Adipocyte (in vitro differentiated cells): ENCODE results near the gene PCGF3.
"Not testable (repeated sequence)": the region's sequence is repeated elsewhere in the genome, so short reads cannot be mapped to it uniquely, and the experiment has no call there.

Experiments used
- DNase-seq: peaks from one replicate; pipeline ENCODE4 v3.0.0-alpha.2; 2015; ENCODE audit warnings: low read depth
- H3K27me3 ChIP-seq: replicated peaks from 2 replicates; pipeline ENCODE4 v1.7.0; 2013; ENCODE audit warnings: mild to moderate bottlenecking, low read length, moderate library complexity; ENCODE audit not compliant: control insufficient read depth, insufficient read depth
- H3K36me3 ChIP-seq: 2 replicates; pipeline ENCODE4 v1.7.0; 2013; ENCODE audit warnings: low read length, mild to moderate bottlenecking, moderate library complexity; ENCODE audit not compliant: control insufficient read depth, insufficient read depth, severe bottlenecking
- H3K4me1 ChIP-seq: 2 replicates; pipeline ENCODE4 v1.7.0; 2013; ENCODE audit warnings: mild to moderate bottlenecking, low read length, moderate library complexity; ENCODE audit not compliant: control insufficient read depth, insufficient read depth
- H3K4me3 ChIP-seq: 2 replicates; pipeline ENCODE4 v1.7.0; 2013; ENCODE audit warnings: mild to moderate bottlenecking, low read length, moderate library complexity
- H3K9ac ChIP-seq: 2 replicates; pipeline ENCODE4 v1.7.0; 2013; ENCODE audit warnings: mild to moderate bottlenecking, low read length, moderate library complexity
- H3K9me3 ChIP-seq: 2 replicates; pipeline ENCODE4 v1.7.0; 2013; ENCODE audit warnings: mild to moderate bottlenecking, low read length, moderate library complexity; ENCODE audit not compliant: control insufficient read depth

Gene PCGF3

GRCh38 chr4:742742-743311, 37.2 kb downstream of the PCGF3 start:
- peaks cover 33% of the 10 kb centered on the region for H3K36me3 ChIP-seq
- no peaks in the 10 kb centered on the region for H3K9me3 ChIP-seq
- DNase-seq = peak; percentile 72
- no peak overlapping the region for H3K4me3 ChIP-seq
- H3K27me3 ChIP-seq = no peaks in the 10 kb centered on the region
- H3K9ac ChIP-seq = no peak overlapping the region
- H3K4me1 ChIP-seq = peaks cover 16% of the 10 kb centered on the region

GRCh38 chr4:743463-744211, 38.0 kb downstream of the PCGF3 start:
- Histone ChIP-seq H3K9me3 (no peaks in the 10 kb centered on the region), H3K4me1 (peaks cover 16% of the 10 kb centered on the region), H3K4me3 (no peak overlapping the region), H3K27me3 (no peaks in the 10 kb centered on the region), H3K9ac (peak overlapping the region; percentile 48), H3K36me3 (peaks cover 36% of the 10 kb centered on the region)
- DNase-seq = peak; percentile 59

GRCh38 chr4:744212-744841, 38.7 kb downstream of the PCGF3 start:
- no peaks in the 10 kb centered on the region for H3K27me3 ChIP-seq
- no peak overlapping the region for H3K4me3 ChIP-seq
- H3K9ac ChIP-seq = no peak overlapping the region
- DNase-seq = no peak
- H3K36me3 ChIP-seq = peaks cover 31% of the 10 kb centered on the region
- H3K4me1 ChIP-seq = peaks cover 18% of the 10 kb centered on the region
- no peaks in the 10 kb centered on the region for H3K9me3 ChIP-seq

GRCh38 chr4:747546-748170, 42.0 kb downstream of the PCGF3 start:
- Histone ChIP-seq H3K4me1 (peaks cover 42% of the 10 kb centered on the region), H3K9me3 (no peaks in the 10 kb centered on the region), H3K4me3 (no peak overlapping the region), H3K27me3 (no peaks in the 10 kb centered on the region), H3K9ac (no peak overlapping the region), H3K36me3 (peaks cover 23% of the 10 kb centered on the region)
- no peak for DNase-seq

GRCh38 chr4:748461-748860, 42.8 kb downstream of the PCGF3 start:
- DNase-seq = no peak
- Histone ChIP-seq H3K27me3 (no peaks in the 10 kb centered on the region), H3K9me3 (no peaks in the 10 kb centered on the region), H3K4me3 (no peak overlapping the region), H3K4me1 (peaks cover 35% of the 10 kb centered on the region), H3K36me3 (peaks cover 28% of the 10 kb centered on the region), H3K9ac (no peak overlapping the region)

GRCh38 chr4:749698-750666, 44.4 kb downstream of the PCGF3 start:
- Histone ChIP-seq H3K4me1 (peaks cover 26% of the 10 kb centered on the region), H3K9ac (peak overlapping the region; percentile 75), H3K4me3 (peak overlapping the region; percentile 28), H3K27me3 (no peaks in the 10 kb centered on the region), H3K36me3 (peaks cover 38% of the 10 kb centered on the region), H3K9me3 (no peaks in the 10 kb centered on the region)
- DNase-seq = peak; percentile 15

- no peak for DNase-seq
- no peaks in the 10 kb centered on the region for H3K27me3 ChIP-seq
- peaks cover 26% of the 10 kb centered on the region for H3K4me1 ChIP-seq
- H3K4me3 ChIP-seq = no peak overlapping the region
- H3K9me3 ChIP-seq = no peaks in the 10 kb centered on the region
- no peak overlapping the region for H3K9ac ChIP-seq
- peaks cover 49% of the 10 kb centered on the region for H3K36me3 ChIP-seq
These were observed 46.0 kb downstream of the PCGF3 start for GRCh38 chr4:751676-752075.

- Histone ChIP-seq H3K27me3 (no peaks in the 10 kb centered on the region), H3K4me3 (no peak overlapping the region), H3K9me3 (no peaks in the 10 kb centered on the region), H3K36me3 (peaks cover 55% of the 10 kb centered on the region), H3K9ac (no peak overlapping the region), H3K4me1 (peaks cover 26% of the 10 kb centered on the region)
- DNase-seq = no peak
These were observed 46.7 kb downstream of the PCGF3 start for GRCh38 chr4:752196-752861.

GRCh38 chr4:753186-753585, 47.6 kb downstream of the PCGF3 start:
- H3K9ac ChIP-seq, DNase-seq, H3K27me3 ChIP-seq, H3K4me3 ChIP-seq, H3K9me3 ChIP-seq: not testable (repeated sequence)
- Histone ChIP-seq H3K36me3 (peaks cover 50% of the 10 kb centered on the region), H3K4me1 (peaks cover 26% of the 10 kb centered on the region)
